Upper lobe of left lung (tissue), 4 donors: Measurements from ENCODE around the gene STX4.

Source experiments
- POLR2A ChIP-seq, 4 donors: fragments of 450-650 bp; IDR thresholded peaks; one replicate each; pipeline ENCODE4 v1.5.1; 2016 to 2017; ENCODE audit warnings: antibody characterized with exemption in 4 of 4, mild to moderate bottlenecking in 2 of 4
- POLR2AphosphoS5 ChIP-seq, 2 donors: sonication (generic); formaldehyde crosslinking; IDR thresholded peaks; one replicate each; pipeline ENCODE4 v1.5.1; 2017; ENCODE audit warnings: antibody characterized with exemption in 2 of 2
- TF ChIP-seq, protein P1 (sequence below), 6 experiments: fragments of 450-650 bp in 4 of 6; fragments of 200-600 bp in 2 of 6; sonication (generic) in 2 of 6; IDR thresholded peaks; one replicate each; pipeline ENCODE4 v1.5.1; 2016 to 2019; ENCODE audit warnings: antibody characterized with exemption in 6 of 6

DNA sequence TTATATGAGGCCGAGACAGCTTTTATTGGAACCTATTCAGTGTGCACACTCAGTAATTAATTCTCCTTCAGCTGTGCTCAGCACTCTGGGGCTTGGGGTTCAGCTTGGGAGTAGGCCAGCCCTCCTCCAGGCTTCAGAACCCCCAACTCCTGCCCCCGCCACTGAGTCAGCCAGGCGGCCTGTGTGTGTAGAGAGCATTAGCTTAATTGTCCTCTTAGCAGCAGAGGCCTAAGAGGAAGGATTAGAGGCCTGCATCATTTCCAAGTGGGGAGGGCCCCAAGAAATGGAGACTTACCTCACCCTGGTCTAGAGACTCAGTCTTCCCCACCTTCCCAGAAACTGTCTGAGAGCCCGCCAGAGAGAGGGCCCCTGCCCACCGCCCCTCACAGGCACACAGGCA is 54.6 kb downstream of the STX4 start:
- TF ChIP-seq, protein P1, sequence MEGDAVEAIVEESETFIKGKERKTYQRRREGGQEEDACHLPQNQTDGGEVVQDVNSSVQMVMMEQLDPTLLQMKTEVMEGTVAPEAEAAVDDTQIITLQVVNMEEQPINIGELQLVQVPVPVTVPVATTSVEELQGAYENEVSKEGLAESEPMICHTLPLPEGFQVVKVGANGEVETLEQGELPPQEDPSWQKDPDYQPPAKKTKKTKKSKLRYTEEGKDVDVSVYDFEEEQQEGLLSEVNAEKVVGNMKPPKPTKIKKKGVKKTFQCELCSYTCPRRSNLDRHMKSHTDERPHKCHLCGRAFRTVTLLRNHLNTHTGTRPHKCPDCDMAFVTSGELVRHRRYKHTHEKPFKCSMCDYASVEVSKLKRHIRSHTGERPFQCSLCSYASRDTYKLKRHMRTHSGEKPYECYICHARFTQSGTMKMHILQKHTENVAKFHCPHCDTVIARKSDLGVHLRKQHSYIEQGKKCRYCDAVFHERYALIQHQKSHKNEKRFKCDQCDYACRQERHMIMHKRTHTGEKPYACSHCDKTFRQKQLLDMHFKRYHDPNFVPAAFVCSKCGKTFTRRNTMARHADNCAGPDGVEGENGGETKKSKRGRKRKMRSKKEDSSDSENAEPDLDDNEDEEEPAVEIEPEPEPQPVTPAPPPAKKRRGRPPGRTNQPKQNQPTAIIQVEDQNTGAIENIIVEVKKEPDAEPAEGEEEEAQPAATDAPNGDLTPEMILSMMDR (IDR thresholded peaks at IDR 0.05) = no peak
- TF ChIP-seq POLR2A (IDR thresholded peaks at IDR 0.05) = no peak
- TF ChIP-seq POLR2AphosphoS5 (IDR thresholded peaks at IDR 0.05) = no peak
